NCI-H345 (cell line): ENCODE data around the gene HMGN2.
"Not testable (repeated sequence)": the region's sequence is repeated elsewhere in the genome, so short reads cannot be mapped to it uniquely, and the experiment has no call there.

ENCODE experiments used
- DNase-seq: peaks from one replicate; lab custom pipeline; 2025; lab: John Stamatoyannopoulos, UW

Gene HMGN2

GRCh38 chr1:26477446-26478152 is 5.4 kb downstream of the HMGN2 start:
- no peak for DNase-seq

DNA sequence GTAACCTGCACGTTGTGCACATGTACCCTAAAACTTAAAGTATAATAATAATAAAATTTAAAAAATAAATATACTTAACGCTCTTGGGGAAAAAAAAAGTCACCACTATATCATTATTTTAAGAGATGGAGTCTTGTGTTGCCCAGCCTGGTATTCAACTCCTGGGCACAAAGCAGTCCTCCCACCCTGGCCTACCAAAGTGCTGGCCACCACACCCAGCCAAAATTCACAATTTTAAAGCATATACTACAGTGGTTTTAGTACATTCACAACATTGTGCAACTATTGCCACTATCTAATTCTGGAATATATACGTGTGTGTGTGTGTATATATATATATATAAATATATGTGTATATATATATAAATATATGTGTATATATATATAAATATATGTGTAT is 5.9 kb downstream of the HMGN2 start:
- no peak for DNase-seq

GRCh38 chr1:26478988-26479387 is 6.7 kb downstream of the HMGN2 start:
- DNase-seq = no peak

- DNase-seq = no peak
Observed at GRCh38 chr1:26482921-26483320, 10.7 kb downstream of the HMGN2 start.

GRCh38 chr1:26483980-26484379 is 11.7 kb downstream of the HMGN2 start:
- no peak for DNase-seq

DNA sequence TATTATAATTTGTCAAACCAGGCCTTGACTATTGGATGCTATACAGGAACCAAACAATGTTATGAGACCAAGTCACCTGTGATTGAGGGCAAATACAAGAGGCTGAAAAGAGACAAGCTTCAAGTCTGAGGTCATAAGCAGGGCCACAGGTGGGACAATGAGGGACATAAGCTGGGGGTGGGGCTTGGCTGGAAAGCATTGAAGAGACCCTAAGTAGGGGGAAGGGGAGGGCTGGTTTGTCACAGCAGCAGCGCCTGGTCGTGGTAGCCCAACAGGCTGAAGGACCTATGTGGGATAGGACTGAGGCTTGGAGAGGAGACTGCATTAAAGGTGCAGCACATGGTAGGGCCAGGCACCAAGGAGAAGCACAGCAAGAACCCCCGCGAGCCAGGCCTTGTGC is 17.9 kb downstream of the HMGN2 start:
- no peak for DNase-seq

GRCh38 chr1:26493267-26493666 is 21.0 kb downstream of the HMGN2 start:
- no peak for DNase-seq

DNA sequence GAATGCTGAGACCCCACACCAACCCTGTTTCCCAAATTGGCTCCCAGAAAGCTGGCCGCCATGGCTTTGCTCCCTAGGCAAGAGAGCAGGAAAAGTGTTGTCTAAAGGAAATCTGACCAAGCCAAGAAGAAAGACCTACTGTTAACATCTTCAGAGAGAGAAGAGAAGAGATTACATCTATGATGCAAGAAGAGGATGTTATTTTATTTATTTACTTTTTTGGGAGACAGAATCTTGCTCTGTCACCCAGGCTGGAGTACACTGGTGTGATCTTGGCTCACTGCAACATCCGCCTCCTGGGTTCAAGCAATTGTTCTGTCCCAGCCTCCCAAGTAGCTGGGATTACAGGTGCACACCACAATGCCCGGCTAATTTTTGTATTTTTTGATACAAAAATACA is 21.7 kb downstream of the HMGN2 start:
- DNase-seq = no peak

DNA sequence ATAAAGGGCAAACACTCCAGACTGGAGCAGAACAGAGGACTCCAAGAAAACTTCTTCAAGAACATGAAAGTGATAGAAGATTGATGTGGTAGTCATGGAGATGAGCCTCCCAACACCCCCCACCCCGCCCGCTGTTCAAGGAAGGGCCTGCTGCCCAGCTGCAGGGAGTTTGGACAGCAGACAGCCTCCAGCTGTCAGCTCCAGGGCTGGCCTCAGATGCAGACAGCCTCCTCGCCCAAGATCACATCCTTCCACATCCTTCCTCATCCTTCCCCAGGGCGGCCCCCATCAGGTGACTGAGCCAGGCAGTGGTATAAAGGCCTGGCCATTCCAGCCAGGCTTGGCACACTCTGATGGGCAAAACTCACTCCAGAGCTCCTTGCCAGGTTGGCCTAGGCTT is 24.6 kb downstream of the HMGN2 start:
- no peak for DNase-seq

GRCh38 chr1:26498894-26499293 is 26.7 kb downstream of the HMGN2 start:
- no peak for DNase-seq

DNA sequence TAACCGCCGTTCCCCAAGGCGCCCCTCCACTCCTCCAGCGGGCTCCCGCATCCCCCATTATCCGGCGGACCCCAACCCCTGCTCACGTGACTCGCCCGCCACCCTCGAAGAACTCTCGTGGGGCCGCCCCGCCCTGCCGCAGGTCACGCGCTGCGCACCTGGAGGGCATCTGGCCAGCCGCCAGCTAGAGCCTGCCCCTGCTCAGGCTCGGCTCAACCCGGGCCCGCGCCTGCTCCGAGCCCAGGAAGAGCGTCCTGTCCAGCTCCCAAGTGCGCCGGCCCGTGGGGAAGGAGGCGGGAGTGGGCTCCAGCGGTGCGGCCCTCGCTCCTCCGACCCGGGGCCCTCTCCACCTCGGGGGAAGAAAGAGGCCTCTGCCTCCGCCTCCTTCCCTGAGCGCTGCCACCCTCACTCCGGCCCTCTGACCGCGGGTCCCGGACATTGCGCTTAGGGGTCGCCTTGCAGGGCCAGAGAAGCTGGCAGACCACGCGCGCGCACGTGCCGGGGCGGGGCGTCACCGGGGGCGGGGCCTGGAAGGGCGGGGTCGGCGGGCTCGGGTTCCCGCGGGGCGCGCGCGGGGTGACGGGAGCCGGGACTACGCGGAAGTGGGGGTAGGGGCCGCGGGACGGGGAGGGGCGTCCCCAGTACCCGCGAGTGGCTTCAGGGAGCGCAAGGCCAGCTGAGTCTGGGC is 28.4 kb downstream of the HMGN2 start:
- peak; percentile 91 for DNase-seq

- not testable (repeated sequence) for DNase-seq
Observed at GRCh38 chr1:26510711-26511110, 38.5 kb downstream of the HMGN2 start.

- DNase-seq = not testable (repeated sequence)
Observed at GRCh38 chr1:26515836-26516235, 43.6 kb downstream of the HMGN2 start.

GRCh38 chr1:26516987-26517765 is 44.9 kb downstream of the HMGN2 start:
- no peak for DNase-seq

DNA sequence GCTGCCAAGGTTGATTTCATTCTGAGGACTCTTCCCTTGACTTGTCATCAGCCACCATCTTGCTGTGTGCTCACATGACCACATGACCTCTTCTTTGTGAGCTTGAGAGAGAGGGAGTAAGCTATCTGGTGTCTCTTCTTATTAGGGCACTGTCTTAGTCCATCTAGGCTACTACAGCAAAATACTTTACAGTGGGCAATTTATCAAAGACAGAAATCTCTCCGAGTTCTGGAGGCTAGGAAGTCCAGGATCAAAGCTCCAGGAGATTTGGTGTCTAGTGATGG is 45.5 kb downstream of the HMGN2 start:
- no peak for DNase-seq

- no peak for DNase-seq
Observed at GRCh38 chr1:26518355-26518754, 46.1 kb downstream of the HMGN2 start.

- no peak for DNase-seq
Observed at GRCh38 chr1:26520339-26520738, 48.1 kb downstream of the HMGN2 start.

DNA sequence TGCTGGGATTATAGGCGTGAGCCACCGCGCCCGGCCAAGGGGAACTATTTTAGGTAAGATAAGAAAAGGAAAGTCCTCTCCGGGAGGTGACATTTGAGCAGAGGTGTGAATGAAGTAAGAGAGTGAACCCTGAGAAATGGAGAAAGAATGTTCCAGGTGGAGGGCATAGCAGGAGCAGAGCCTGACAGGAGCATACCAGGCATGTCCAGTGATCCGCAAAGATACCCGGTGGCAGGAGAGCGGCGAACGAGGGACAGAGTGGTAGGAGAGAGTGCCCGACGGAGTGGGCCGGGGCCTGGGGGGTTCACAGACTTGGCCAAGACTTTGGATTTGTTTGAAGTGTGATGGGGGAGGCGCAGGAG is 49.4 kb downstream of the HMGN2 start:
- no peak for DNase-seq

- no peak for DNase-seq
Observed at GRCh38 chr1:26522073-26522472, 49.8 kb downstream of the HMGN2 start.

- DNase-seq = no peak
Observed at GRCh38 chr1:26524181-26524580, 51.9 kb downstream of the HMGN2 start.
